CD14-positive monocyte (primary cell): Measurements from ENCODE around the gene FARP1. TPM values are rescaled to one million over a fixed set of nuclear protein-coding genes. Genes with fewer than 3 reads are reported as not detected.

ENCODE experiments used
- DNase-seq, 3 donors: peaks; one replicate each; pipeline ENCODE4 v3.0.0-alpha.2; 2011 to 2022
- H2AFZ ChIP-seq: 2 replicates; pipeline ENCODE4 v1.6.0; 2012; ENCODE audit warnings: mild to moderate bottlenecking, low read depth, low read length, inconsistent platforms; ENCODE audit not compliant: insufficient read depth, poor library complexity, severe bottlenecking
- H3K27ac ChIP-seq, 2 donors: 1 replicate in 1 of 2; 2 replicates in 1 of 2; pipeline ENCODE4 v1.5.1; 2012 to 2013; ENCODE audit warnings: low read length in 2 of 2, control low read depth in 1 of 2, inconsistent platforms in 1 of 2, low read depth in 1 of 2, mild to moderate bottlenecking in 1 of 2
- H3K27me3 ChIP-seq, 2 donors: one replicate each; pipeline versions ENCODE4 v1.6.0 to v1.6.1; 2011 to 2013; ENCODE audit warnings: low read length in 2 of 2; ENCODE audit not compliant: control insufficient read depth in 2 of 2, insufficient read depth in 2 of 2
- H3K36me3 ChIP-seq, 2 donors: replicated peaks in 1 of 2; 1 replicate in 1 of 2; 2 replicates in 1 of 2; pipeline versions ENCODE4 v1.5.1 to v1.6.1; 2012 to 2013; ENCODE audit warnings: low read length in 2 of 2, control low read depth in 1 of 2, inconsistent platforms in 1 of 2, mild to moderate bottlenecking in 1 of 2; ENCODE audit not compliant: insufficient read depth in 2 of 2, control insufficient read depth in 1 of 2
- H3K4me1 ChIP-seq, 2 donors: 1 replicate in 1 of 2; 2 replicates in 1 of 2; pipeline versions ENCODE4 v1.5.1 to v1.6.1; 2012 to 2013; ENCODE audit warnings: low read length in 2 of 2, control low read depth in 1 of 2, inconsistent platforms in 1 of 2, mild to moderate bottlenecking in 1 of 2, moderate library complexity in 1 of 2; ENCODE audit not compliant: insufficient read depth in 2 of 2, control insufficient read depth in 1 of 2
- H3K4me2 ChIP-seq: replicated peaks from 2 replicates; pipeline ENCODE3; 2012; ENCODE audit warnings: low read length, moderate library complexity, mild to moderate bottlenecking; ENCODE audit not compliant: poor library complexity, severe bottlenecking; ENCODE audit errors: extremely low read depth
- H3K4me3 ChIP-seq, 3 experiments: fragments of 200-600 bp in 1 of 3; sonication (generic) in 1 of 3; replicated peaks in 1 of 3; 1 replicate in 2 of 3; 2 replicates in 1 of 3; pipeline ENCODE4 v1.5.1; 2011 to 2013; ENCODE audit warnings: low read length in 3 of 3, mild to moderate bottlenecking in 3 of 3, control low read depth in 2 of 3, low read depth in 2 of 3, inconsistent platforms in 1 of 3, moderate library complexity in 1 of 3
- H3K79me2 ChIP-seq: 2 replicates; pipeline ENCODE4 v1.6.0; 2012; ENCODE audit warnings: mild to moderate bottlenecking, control low read depth, inconsistent platforms, low read length, moderate library complexity; ENCODE audit not compliant: insufficient read depth
- H3K9ac ChIP-seq: 2 replicates; pipeline ENCODE4 v1.6.0; 2017; ENCODE audit warnings: low read length, mild to moderate bottlenecking; ENCODE audit not compliant: insufficient read depth, poor library complexity, severe bottlenecking
- H3K9me3 ChIP-seq, 2 donors: replicated peaks in 1 of 2; 1 replicate in 1 of 2; 2 replicates in 1 of 2; pipeline versions ENCODE4 v1.5.1 to v1.6.1; 2012 to 2013; ENCODE audit warnings: low read length in 2 of 2, control low read depth in 1 of 2; ENCODE audit not compliant: control insufficient read depth in 1 of 2, insufficient read depth in 1 of 2
- H4K20me1 ChIP-seq: 2 replicates; pipeline ENCODE4 v1.6.0; 2012; ENCODE audit warnings: mild to moderate bottlenecking, low read length, control low read depth, moderate library complexity; ENCODE audit not compliant: insufficient read depth
- H3K27ac Mint-ChIP-seq, 7 donors: one replicate each; pipeline ENCODE4 v1.8.0; 2020; ENCODE audit warnings: mild to moderate bottlenecking in 7 of 7, mixed read lengths in 7 of 7, moderate library complexity in 6 of 7, inconsistent platforms in 2 of 7
- H3K27me3 Mint-ChIP-seq, 3 donors: one replicate each; pipeline ENCODE4 v1.8.0; 2021 to 2022; ENCODE audit warnings: low read depth in 3 of 3, mild to moderate bottlenecking in 3 of 3, mixed read lengths in 3 of 3, moderate library complexity in 3 of 3, inconsistent platforms in 1 of 3
- H3K36me3 Mint-ChIP-seq, 2 donors: one replicate each; pipeline ENCODE4 v1.8.0; 2020; ENCODE audit warnings: mixed read lengths in 2 of 2, inconsistent platforms in 1 of 2, mild to moderate bottlenecking in 1 of 2
- H3K4me1 Mint-ChIP-seq: one replicate; pipeline ENCODE4 v1.8.0; 2020; ENCODE audit warnings: mild to moderate bottlenecking, mixed read lengths
- H3K4me3 Mint-ChIP-seq, 2 donors: one replicate each; pipeline ENCODE4 v1.8.0; 2020; ENCODE audit warnings: mild to moderate bottlenecking in 2 of 2, mixed read lengths in 2 of 2, moderate library complexity in 1 of 2
- H3K9me3 Mint-ChIP-seq, 7 donors: one replicate each; pipeline ENCODE4 v1.8.0; 2020 to 2022; ENCODE audit warnings: mixed read lengths in 7 of 7, mild to moderate bottlenecking in 6 of 7, moderate library complexity in 6 of 7, inconsistent platforms in 2 of 7
- WGBS: methylation state at CpG from one replicate; pipeline ENCODE4 v1.1.5; 2013; ENCODE audit warnings: missing lambda C conversion rate; ENCODE audit not compliant: insufficient coverage; 5-methylcytosine and 5-hydroxymethylcytosine counted together
- intact Hi-C, 2 donors: fragments of 100-400 bp; cut with micrococcal nuclease; formaldehyde crosslinking; loops; one replicate each; pipeline versions ENCODE4 v1.15.0 to v1.15.1; 2023
- polyA plus RNA-seq, 3 donors: library from polyadenylated mRNA; depleted of rRNA in 1 of 3; unstranded in 2 of 3; stranded (reverse) in 1 of 3; fragments of 300-500 nt in 2 of 3; fragments of >200 nt in 1 of 3; fragmentation: Illumina TruSeq in 2 of 3; gene quantifications; 1 replicate in 2 of 3; 2 replicates in 1 of 3; pipeline ENCODE4 v1.2.3, GENCODE V29; 2012 to 2021
- TF ChIP-seq, protein P1 (sequence below): fragments of 200-600 bp; IDR thresholded peaks from one replicate; pipeline ENCODE4 v1.8.0; 2022; ENCODE audit warnings: antibody characterized with exemption, mild to moderate bottlenecking

FARP1 gene
- polyA plus RNA-seq, 3 donors, result 0.01 to 0.16 (median 0.12) TPM

DNA sequence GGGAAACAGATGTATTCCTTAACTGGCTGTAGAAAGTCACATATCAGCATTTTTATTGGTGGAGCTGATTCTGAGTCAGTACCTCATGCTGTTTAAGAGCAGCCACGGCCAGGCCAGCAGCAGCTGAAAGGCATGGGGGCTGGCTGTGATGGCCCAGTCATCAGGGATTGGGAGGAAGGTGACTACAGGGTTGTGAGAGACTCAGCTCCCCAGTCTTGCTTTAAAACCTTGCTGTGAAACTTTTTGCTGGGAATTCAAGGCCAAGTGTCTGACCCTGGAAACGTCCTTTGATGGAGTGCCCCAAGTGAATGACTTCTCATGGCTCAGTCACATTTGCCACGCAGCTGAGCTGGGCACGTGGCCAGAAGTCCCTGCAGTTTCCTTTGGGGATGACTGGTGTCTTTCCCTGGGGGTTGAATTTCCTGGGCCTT is 73.3 kb downstream of the FARP1 start:
- H3K27me3 ChIP-seq, result no peaks in the 10 kb centered on the region
- no peaks in the 10 kb centered on the region for H3K9me3 ChIP-seq
- no peaks in the 10 kb centered on the region for H3K4me1 Mint-ChIP-seq
- peaks cover 0 to 2% (median 1%) of the 10 kb centered on the region in 3 donors for H3K27me3 Mint-ChIP-seq
- H3K9me3 Mint-ChIP-seq, result peaks cover 0 to 4% (median 2%) of the 10 kb centered on the region in 7 donors
- no peak overlapping the region for H2AFZ ChIP-seq
- no peak overlapping the region for H3K27ac ChIP-seq
- no peak overlapping the region for H3K27ac Mint-ChIP-seq
- no peak overlapping the region for H3K4me2 ChIP-seq
- H4K20me1 ChIP-seq, result no peaks in the 10 kb centered on the region
- intact Hi-C loops, result no loop called here
- H3K4me3 ChIP-seq, result no peak overlapping the region
- no peak overlapping the region for H3K9ac ChIP-seq
- no peak for DNase-seq
- WGBS, result 49% methylated on average over 4 of the region's 4 CpGs
- no peaks in the 10 kb centered on the region for H3K79me2 ChIP-seq
- TF ChIP-seq, protein P1, sequence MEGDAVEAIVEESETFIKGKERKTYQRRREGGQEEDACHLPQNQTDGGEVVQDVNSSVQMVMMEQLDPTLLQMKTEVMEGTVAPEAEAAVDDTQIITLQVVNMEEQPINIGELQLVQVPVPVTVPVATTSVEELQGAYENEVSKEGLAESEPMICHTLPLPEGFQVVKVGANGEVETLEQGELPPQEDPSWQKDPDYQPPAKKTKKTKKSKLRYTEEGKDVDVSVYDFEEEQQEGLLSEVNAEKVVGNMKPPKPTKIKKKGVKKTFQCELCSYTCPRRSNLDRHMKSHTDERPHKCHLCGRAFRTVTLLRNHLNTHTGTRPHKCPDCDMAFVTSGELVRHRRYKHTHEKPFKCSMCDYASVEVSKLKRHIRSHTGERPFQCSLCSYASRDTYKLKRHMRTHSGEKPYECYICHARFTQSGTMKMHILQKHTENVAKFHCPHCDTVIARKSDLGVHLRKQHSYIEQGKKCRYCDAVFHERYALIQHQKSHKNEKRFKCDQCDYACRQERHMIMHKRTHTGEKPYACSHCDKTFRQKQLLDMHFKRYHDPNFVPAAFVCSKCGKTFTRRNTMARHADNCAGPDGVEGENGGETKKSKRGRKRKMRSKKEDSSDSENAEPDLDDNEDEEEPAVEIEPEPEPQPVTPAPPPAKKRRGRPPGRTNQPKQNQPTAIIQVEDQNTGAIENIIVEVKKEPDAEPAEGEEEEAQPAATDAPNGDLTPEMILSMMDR, result no peak
- no peaks in the 10 kb centered on the region for H3K36me3 Mint-ChIP-seq
- no peaks in the 10 kb centered on the region for H3K4me1 ChIP-seq
- H3K36me3 ChIP-seq, result no peaks in the 10 kb centered on the region
- H3K4me3 Mint-ChIP-seq, result no peak overlapping the region

DNA sequence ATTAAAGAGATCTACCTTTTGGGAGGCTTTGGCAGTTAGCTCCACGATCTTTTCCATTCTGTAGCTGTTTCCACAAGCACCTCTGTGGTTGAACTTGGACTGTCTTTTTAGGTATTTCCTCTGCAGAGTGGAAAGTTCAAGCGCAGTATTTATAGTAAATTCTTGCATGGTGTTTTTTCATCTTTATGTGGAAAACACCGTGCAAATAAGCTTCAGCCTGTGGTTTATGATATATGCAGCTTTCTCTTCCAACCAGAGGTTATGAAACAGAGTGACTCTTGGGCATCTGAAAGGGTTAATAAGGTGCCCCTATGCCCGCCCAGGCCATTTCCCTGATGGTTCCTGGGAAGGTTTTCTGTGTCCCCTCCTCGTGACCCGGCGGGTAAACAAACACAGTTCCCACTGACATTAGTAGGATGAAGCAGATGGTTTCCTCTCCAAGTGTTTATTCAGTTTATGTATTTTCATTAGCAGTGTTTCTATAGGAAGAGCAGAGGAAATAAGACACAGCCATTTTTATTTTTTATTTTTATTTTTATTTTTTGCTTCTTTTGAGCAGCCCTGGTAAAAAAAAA is 73.9 kb downstream of the FARP1 start:
- Histone ChIP-seq H3K9ac (no peak overlapping the region), H3K9me3 (no peaks in the 10 kb centered on the region), H3K27ac (no peak overlapping the region), H3K4me3 (no peak overlapping the region), H3K4me2 (no peak overlapping the region), H2AFZ (no peak overlapping the region), H3K27me3 (no peaks in the 10 kb centered on the region), H3K79me2 (no peaks in the 10 kb centered on the region), H4K20me1 (no peaks in the 10 kb centered on the region), H3K36me3 (no peaks in the 10 kb centered on the region), H3K4me1 (no peaks in the 10 kb centered on the region)
- TF ChIP-seq, protein P1, result no peak
- no peak overlapping the region for H3K4me3 Mint-ChIP-seq
- no peaks in the 10 kb centered on the region for H3K4me1 Mint-ChIP-seq
- DNase-seq, result no peak
- WGBS, result 80% methylated on average over 2 of the region's 7 CpGs
- H3K36me3 Mint-ChIP-seq, result no peaks in the 10 kb centered on the region
- intact Hi-C loops, result no loop called here
- peaks cover 0 to 4% (median under 1%) of the 10 kb centered on the region in 7 donors for H3K9me3 Mint-ChIP-seq
- H3K27me3 Mint-ChIP-seq, result peaks cover 0 to 2% (median 1%) of the 10 kb centered on the region in 3 donors
- no peak overlapping the region for H3K27ac Mint-ChIP-seq
